DND-41 (cell line): ENCODE data around the gene POU3F3.
A peak's percentile ranks its signal among the peaks of the same experiment; 100 is the strongest.

Experiments
- ATAC-seq: fragments of 200-7000 bp; cut with Tn5 transposase; 3 replicates; pipeline ENCODE4 v1.9.1; 2021; ENCODE audit warnings: low read depth; ENCODE audit not compliant: insufficient read depth
- DNase-seq: peaks from one replicate; pipeline ENCODE4 v3.0.0-alpha.2; 2020
- H2AFZ ChIP-seq: 2 replicates; pipeline ENCODE4 v1.6.0; 2012; ENCODE audit warnings: low read depth, low read length
- H3K27ac ChIP-seq: 2 replicates; pipeline ENCODE4 v1.5.1; 2012; ENCODE audit warnings: low read length, inconsistent platforms
- H3K27me3 ChIP-seq: fragments of 200-600 bp; sonication (generic); 2 replicates; pipeline ENCODE4 v1.6.0; 2012; ENCODE audit warnings: low read length, mild to moderate bottlenecking, inconsistent platforms; ENCODE audit not compliant: insufficient read depth, poor library complexity
- H3K36me3 ChIP-seq: 2 replicates; pipeline ENCODE4 v1.5.1; 2012; ENCODE audit warnings: low read length, inconsistent platforms; ENCODE audit not compliant: insufficient read depth
- H3K4me1 ChIP-seq: 2 replicates; pipeline ENCODE4 v1.5.1; 2012; ENCODE audit warnings: mild to moderate bottlenecking, low read length; ENCODE audit not compliant: insufficient read depth
- H3K4me2 ChIP-seq: 2 replicates; pipeline ENCODE4 v1.6.0; 2012; ENCODE audit warnings: mild to moderate bottlenecking, moderate library complexity, low read length, inconsistent platforms; ENCODE audit not compliant: insufficient read depth
- H3K4me3 ChIP-seq, 2 experiments: fragments of 200-600 bp in 1 of 2; shearing (Covaris generic) in 1 of 2; 2 replicates each; pipeline ENCODE4 v1.5.1; 2012 to 2016; ENCODE audit warnings: inconsistent platforms in 2 of 2, low read length in 2 of 2, mild to moderate bottlenecking in 2 of 2, low read depth in 1 of 2, moderate library complexity in 1 of 2
- H3K79me2 ChIP-seq: 2 replicates; pipeline ENCODE4 v1.6.0; 2012; ENCODE audit warnings: low read length, inconsistent platforms; ENCODE audit not compliant: insufficient read depth
- H3K9ac ChIP-seq: 2 replicates; pipeline ENCODE4 v1.6.0; 2012; ENCODE audit warnings: low read depth, mild to moderate bottlenecking, inconsistent platforms, low read length, moderate library complexity
- H3K9me3 ChIP-seq: 2 replicates; pipeline ENCODE4 v1.5.1; 2012; ENCODE audit warnings: low read length, moderate library complexity, mild to moderate bottlenecking, inconsistent platforms; ENCODE audit not compliant: insufficient read depth, severe bottlenecking
- H4K20me1 ChIP-seq: 2 replicates; pipeline ENCODE4 v1.6.0; 2012; ENCODE audit warnings: low read length; ENCODE audit not compliant: insufficient read depth
- EZH2 ChIP-seq: IDR thresholded peaks from 3 replicates; pipeline ENCODE4 v1.6.1; 2012; ENCODE audit warnings: borderline replicate concordance, low read depth, mild to moderate bottlenecking, moderate library complexity, low read length, inconsistent platforms; ENCODE audit not compliant: severe bottlenecking
- TF ChIP-seq, protein P1 (sequence below): IDR thresholded peaks from 2 replicates; pipeline ENCODE4 v1.5.1; 2012; ENCODE audit warnings: borderline replicate concordance, low read length, moderate library complexity, mild to moderate bottlenecking; ENCODE audit not compliant: poor library complexity, severe bottlenecking; ENCODE audit errors: extremely low read depth

Gene POU3F3

GRCh38 chr2:104872866-104873688 lies 19.2 kb downstream of the POU3F3 start:
- Histone ChIP-seq H3K27ac (no peak overlapping the region), H3K27me3 (peaks cover 39% of the 10 kb centered on the region), H3K4me2 (peak overlapping the region; percentile 84), H3K4me1 (peaks cover 19% of the 10 kb centered on the region), H3K36me3 (no peaks in the 10 kb centered on the region), H3K4me3 (peak overlapping the region; percentile 34 to 62), H3K79me2 (no peaks in the 10 kb centered on the region), H3K9ac (peak overlapping the region; percentile 57), H4K20me1 (peaks cover 4% of the 10 kb centered on the region; the same call in 1 of the 2 replicates), H2AFZ (peak overlapping the region; percentile 84), H3K9me3 (no peaks in the 10 kb centered on the region)
- DNase-seq (peak; percentile 72), ATAC-seq (peak; percentile 84)
- TF ChIP-seq, protein P1, sequence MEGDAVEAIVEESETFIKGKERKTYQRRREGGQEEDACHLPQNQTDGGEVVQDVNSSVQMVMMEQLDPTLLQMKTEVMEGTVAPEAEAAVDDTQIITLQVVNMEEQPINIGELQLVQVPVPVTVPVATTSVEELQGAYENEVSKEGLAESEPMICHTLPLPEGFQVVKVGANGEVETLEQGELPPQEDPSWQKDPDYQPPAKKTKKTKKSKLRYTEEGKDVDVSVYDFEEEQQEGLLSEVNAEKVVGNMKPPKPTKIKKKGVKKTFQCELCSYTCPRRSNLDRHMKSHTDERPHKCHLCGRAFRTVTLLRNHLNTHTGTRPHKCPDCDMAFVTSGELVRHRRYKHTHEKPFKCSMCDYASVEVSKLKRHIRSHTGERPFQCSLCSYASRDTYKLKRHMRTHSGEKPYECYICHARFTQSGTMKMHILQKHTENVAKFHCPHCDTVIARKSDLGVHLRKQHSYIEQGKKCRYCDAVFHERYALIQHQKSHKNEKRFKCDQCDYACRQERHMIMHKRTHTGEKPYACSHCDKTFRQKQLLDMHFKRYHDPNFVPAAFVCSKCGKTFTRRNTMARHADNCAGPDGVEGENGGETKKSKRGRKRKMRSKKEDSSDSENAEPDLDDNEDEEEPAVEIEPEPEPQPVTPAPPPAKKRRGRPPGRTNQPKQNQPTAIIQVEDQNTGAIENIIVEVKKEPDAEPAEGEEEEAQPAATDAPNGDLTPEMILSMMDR, result peak; percentile 75
- peak; percentile 89 for TF ChIP-seq EZH2

- Histone ChIP-seq H3K27ac (no peak overlapping the region), H3K9ac (peak overlapping the region; percentile 57; the same call in 1 of the 2 replicates), H3K4me2 (peak overlapping the region; percentile 84)
These were observed 19.8 kb downstream of the POU3F3 start for GRCh38 chr2:104873689-104874054.

GRCh38 chr2:104874230-104874629 lies 20.3 kb downstream of the POU3F3 start:
- Histone ChIP-seq H3K36me3 (no peaks in the 10 kb centered on the region), H2AFZ (no peak overlapping the region), H4K20me1 (peaks cover 4% of the 10 kb centered on the region; the same call in 1 of the 2 replicates), H3K27ac (no peak overlapping the region), H3K79me2 (no peaks in the 10 kb centered on the region), H3K9me3 (no peaks in the 10 kb centered on the region), H3K27me3 (peaks cover 39% of the 10 kb centered on the region), H3K4me1 (peaks cover 19% of the 10 kb centered on the region), H3K4me3 (no peak overlapping the region), H3K9ac (no peak overlapping the region), H3K4me2 (no peak overlapping the region)
- no peak for ATAC-seq
- TF ChIP-seq EZH2, result no peak
- TF ChIP-seq, protein P1, result no peak
- no peak for DNase-seq

More at GRCh38 chr2:104873689-104874054, 19.8 kb downstream of the POU3F3 start:
- Histone ChIP-seq H4K20me1 (peaks cover 4% of the 10 kb centered on the region; the same call in 1 of the 2 replicates), H3K36me3 (no peaks in the 10 kb centered on the region), H3K27me3 (peaks cover 39% of the 10 kb centered on the region), H2AFZ (peak overlapping the region; percentile 84; the same call in 1 of the 2 replicates), H3K4me1 (peaks cover 19% of the 10 kb centered on the region), H3K79me2 (no peaks in the 10 kb centered on the region), H3K9me3 (no peaks in the 10 kb centered on the region), H3K4me3 (peak overlapping the region in 1 of 2 experiments; percentile 62; a peak in 2 of 4 replicates)
- TF ChIP-seq, protein P1, result no peak
- no peak for TF ChIP-seq EZH2
- DNase-seq (no peak), ATAC-seq (peak; percentile 7; the same call in 1 of the 3 replicates)
